Activated T-cell treated with anti-CD3 and anti-CD28 coated beads, Interleukin-2, amount 50 U/mL, for 4 hours (primary cell): Measurements from ENCODE around the gene VARS2. TPM values are rescaled to one million over a fixed set of nuclear protein-coding genes. Genes with fewer than 3 reads are reported as not detected.

Experiments used
- ATAC-seq, 2 donors: fragments of 200-7000 bp; cut with Tn5 transposase; one replicate each; pipeline ENCODE4 v1.10.0; 2021
- DNase-seq: peaks from one replicate; pipeline ENCODE4 v3.0.0-alpha.2; 2020
- H3K27me3 Mint-ChIP-seq: one replicate; pipeline ENCODE4 v1.8.0; 2021; ENCODE audit warnings: low read depth, mixed read lengths
- H3K36me3 Mint-ChIP-seq: one replicate; pipeline ENCODE4 v1.8.0; 2022; ENCODE audit warnings: mixed read lengths; ENCODE audit not compliant: insufficient read depth
- H3K4me1 Mint-ChIP-seq: one replicate; pipeline ENCODE4 v1.8.0; 2021; ENCODE audit warnings: low read depth, mixed read lengths
- H3K4me3 Mint-ChIP-seq: one replicate; pipeline ENCODE4 v1.8.0; 2021; ENCODE audit warnings: mild to moderate bottlenecking, moderate library complexity, mixed read lengths
- H3K9me3 Mint-ChIP-seq: one replicate; pipeline ENCODE4 v1.8.0; 2021; ENCODE audit warnings: mixed read lengths
- total RNA-seq, 3 donors: library from RNA; stranded (reverse); gene quantifications; one replicate each; pipeline ENCODE4 v1.2.1, GENCODE V29; 2021

The VARS2 gene
- total RNA-seq, 3 donors from 2014 or later: 73.6 to 95.1 (median 79.3) TPM

GRCh38 chr6:30942338-30943060 lies 28.5 kb downstream of the VARS2 start:
- ATAC-seq (peak in 1 of 2 donors; percentile 18), DNase-seq (no peak)
- H3K36me3 Mint-ChIP-seq: no peaks in the 10 kb centered on the region
- H3K4me3 Mint-ChIP-seq: no peak overlapping the region
- no peaks in the 10 kb centered on the region for H3K4me1 Mint-ChIP-seq
- H3K9me3 Mint-ChIP-seq: no peaks in the 10 kb centered on the region
- H3K27me3 Mint-ChIP-seq: peaks cover 62% of the 10 kb centered on the region

GRCh38 chr6:30944051-30944450 lies 30.0 kb downstream of the VARS2 start:
- no peaks in the 10 kb centered on the region for H3K4me1 Mint-ChIP-seq
- H3K4me3 Mint-ChIP-seq: no peak overlapping the region
- H3K36me3 Mint-ChIP-seq: no peaks in the 10 kb centered on the region
- peaks cover 74% of the 10 kb centered on the region for H3K27me3 Mint-ChIP-seq
- H3K9me3 Mint-ChIP-seq: no peaks in the 10 kb centered on the region
- ATAC-seq (no peak), DNase-seq (no peak)

GRCh38 chr6:30945281-30945680 lies 31.2 kb downstream of the VARS2 start:
- no peaks in the 10 kb centered on the region for H3K9me3 Mint-ChIP-seq
- H3K4me3 Mint-ChIP-seq: no peak overlapping the region
- DNase-seq: no peak
- peaks cover 74% of the 10 kb centered on the region for H3K27me3 Mint-ChIP-seq
- ATAC-seq: no peak
- H3K36me3 Mint-ChIP-seq: no peaks in the 10 kb centered on the region
- H3K4me1 Mint-ChIP-seq: no peaks in the 10 kb centered on the region

- Mint-ChIP-seq H3K4me1 (no peaks in the 10 kb centered on the region), H3K4me3 (no peak overlapping the region), H3K27me3 (peaks cover 69% of the 10 kb centered on the region), H3K36me3 (no peaks in the 10 kb centered on the region), H3K9me3 (no peaks in the 10 kb centered on the region)
- DNase-seq (no peak), ATAC-seq (no peak)
These were observed 33.2 kb downstream of the VARS2 start for GRCh38 chr6:30947231-30947630.

- Mint-ChIP-seq H3K36me3 (no peaks in the 10 kb centered on the region), H3K27me3 (peaks cover 58% of the 10 kb centered on the region), H3K9me3 (no peaks in the 10 kb centered on the region), H3K4me3 (no peak overlapping the region), H3K4me1 (no peaks in the 10 kb centered on the region)
- DNase-seq (no peak), ATAC-seq (no peak)
These were observed 34.8 kb downstream of the VARS2 start for GRCh38 chr6:30948811-30949210.

- peaks cover 13% of the 10 kb centered on the region for H3K4me1 Mint-ChIP-seq
- H3K4me3 Mint-ChIP-seq: no peak overlapping the region
- DNase-seq: no peak
- no peaks in the 10 kb centered on the region for H3K36me3 Mint-ChIP-seq
- H3K27me3 Mint-ChIP-seq: peaks cover 39% of the 10 kb centered on the region
- ATAC-seq: no peak
- H3K9me3 Mint-ChIP-seq: no peaks in the 10 kb centered on the region
These were observed 38.0 kb downstream of the VARS2 start for GRCh38 chr6:30951907-30952469.

- peaks cover 15% of the 10 kb centered on the region for H3K4me1 Mint-ChIP-seq
- peak overlapping the region; percentile 78 for H3K4me3 Mint-ChIP-seq
- H3K27me3 Mint-ChIP-seq: peaks cover 22% of the 10 kb centered on the region
- ATAC-seq (no peak), DNase-seq (no peak)
- H3K36me3 Mint-ChIP-seq: no peaks in the 10 kb centered on the region
- H3K9me3 Mint-ChIP-seq: no peaks in the 10 kb centered on the region
These were observed 40.8 kb downstream of the VARS2 start for GRCh38 chr6:30954631-30955366.

GRCh38 chr6:30955367-30956042 lies 41.5 kb downstream of the VARS2 start:
- peaks cover 15% of the 10 kb centered on the region for H3K4me1 Mint-ChIP-seq
- ATAC-seq (peak; percentile 94 to 97), DNase-seq (peak; percentile 59)
- H3K36me3 Mint-ChIP-seq: no peaks in the 10 kb centered on the region
- H3K4me3 Mint-ChIP-seq: peak overlapping the region; percentile 78
- H3K9me3 Mint-ChIP-seq: no peaks in the 10 kb centered on the region
- H3K27me3 Mint-ChIP-seq: peaks cover 18% of the 10 kb centered on the region

- ATAC-seq (no peak), DNase-seq (no peak)
- Mint-ChIP-seq H3K4me1 (peaks cover 15% of the 10 kb centered on the region), H3K27me3 (peaks cover 17% of the 10 kb centered on the region), H3K9me3 (no peaks in the 10 kb centered on the region), H3K4me3 (no peak overlapping the region), H3K36me3 (no peaks in the 10 kb centered on the region)
These were observed 43.7 kb downstream of the VARS2 start for GRCh38 chr6:30957716-30958115.

GRCh38 chr6:30960907-30961673 lies 47.1 kb downstream of the VARS2 start:
- no peaks in the 10 kb centered on the region for H3K36me3 Mint-ChIP-seq
- no peak for DNase-seq
- H3K4me3 Mint-ChIP-seq: no peak overlapping the region
- ATAC-seq: no peak
- H3K9me3 Mint-ChIP-seq: no peaks in the 10 kb centered on the region
- H3K4me1 Mint-ChIP-seq: peaks cover 12% of the 10 kb centered on the region
- peaks cover 29% of the 10 kb centered on the region for H3K27me3 Mint-ChIP-seq

GRCh38 chr6:30962716-30963115 lies 48.7 kb downstream of the VARS2 start:
- Mint-ChIP-seq H3K9me3 (no peaks in the 10 kb centered on the region), H3K36me3 (no peaks in the 10 kb centered on the region), H3K4me1 (peaks cover 10% of the 10 kb centered on the region), H3K4me3 (no peak overlapping the region), H3K27me3 (peaks cover 31% of the 10 kb centered on the region)
- ATAC-seq (no peak), DNase-seq (no peak)

GRCh38 chr6:30963641-30964040 lies 49.6 kb downstream of the VARS2 start:
- no peaks in the 10 kb centered on the region for H3K9me3 Mint-ChIP-seq

GRCh38 chr6:30964075-30964474 lies 50.0 kb downstream of the VARS2 start:
- peak in 1 of 2 donors; percentile 41 for ATAC-seq
- peaks cover 10% of the 10 kb centered on the region for H3K4me1 Mint-ChIP-seq

More at GRCh38 chr6:30963641-30964040, 49.6 kb downstream of the VARS2 start:
- H3K27me3 Mint-ChIP-seq: peaks cover 26% of the 10 kb centered on the region
- no peaks in the 10 kb centered on the region for H3K36me3 Mint-ChIP-seq
- peaks cover 10% of the 10 kb centered on the region for H3K4me1 Mint-ChIP-seq
- ATAC-seq (no peak), DNase-seq (no peak)
- no peak overlapping the region for H3K4me3 Mint-ChIP-seq

More at GRCh38 chr6:30964075-30964474, 50.0 kb downstream of the VARS2 start:
- Mint-ChIP-seq H3K36me3 (no peaks in the 10 kb centered on the region), H3K4me3 (no peak overlapping the region), H3K27me3 (peaks cover 26% of the 10 kb centered on the region), H3K9me3 (no peaks in the 10 kb centered on the region)
- DNase-seq: no peak
